Activated naive CD4-positive, alpha-beta T cell (primary cell): ENCODE measurements around the gene ARHGEF6.
"Not testable (repeated sequence)": the region's sequence is repeated elsewhere in the genome, so short reads cannot be mapped to it uniquely, and the experiment has no call there.

Experiments used
- DNase-seq, 4 experiments: peaks; one replicate each; lab custom pipeline; 2025; lab: John Stamatoyannopoulos, UW

The ARHGEF6 gene

GRCh38 chrX:136781180-136781797 is 557 bp upstream of the ARHGEF6 start:
- DNase-seq: no peak

GRCh38 chrX:136780241-136780640 is 491 bp downstream of the ARHGEF6 start:
- DNase-seq: no peak

- DNase-seq: no peak
Observed at GRCh38 chrX:136779346-136779781, 1.4 kb downstream of the ARHGEF6 start.

- DNase-seq: no peak
Observed at GRCh38 chrX:136778916-136779315, 1.8 kb downstream of the ARHGEF6 start.

GRCh38 chrX:136778020-136778419 is 2.7 kb downstream of the ARHGEF6 start:
- no peak for DNase-seq

GRCh38 chrX:136773648-136774047 is 7.1 kb downstream of the ARHGEF6 start:
- no peak for DNase-seq

- not testable (repeated sequence) for DNase-seq
Observed at GRCh38 chrX:136771869-136772268, 8.9 kb downstream of the ARHGEF6 start.

- DNase-seq: no peak
Observed at GRCh38 chrX:136768469-136769084, 12.2 kb downstream of the ARHGEF6 start.

- DNase-seq: peak; percentile 2 to 36 (median 14)
Observed at GRCh38 chrX:136767104-136767941, 13.4 kb downstream of the ARHGEF6 start.

GRCh38 chrX:136766785-136767103 is 14.0 kb downstream of the ARHGEF6 start:
- no peak for DNase-seq

- DNase-seq: no peak
Observed at GRCh38 chrX:136765821-136766356, 14.8 kb downstream of the ARHGEF6 start.

- no peak for DNase-seq
Observed at GRCh38 chrX:136764206-136764605, 16.5 kb downstream of the ARHGEF6 start.

- DNase-seq: no peak
Observed at GRCh38 chrX:136762820-136763452, 17.8 kb downstream of the ARHGEF6 start.

GRCh38 chrX:136761421-136761820 is 19.3 kb downstream of the ARHGEF6 start:
- DNase-seq: no peak

GRCh38 chrX:136759968-136760367 is 20.8 kb downstream of the ARHGEF6 start:
- DNase-seq: no peak

GRCh38 chrX:136755411-136755810 is 25.3 kb downstream of the ARHGEF6 start:
- no peak for DNase-seq

- peak in 1 of 4 experiments; percentile 25 for DNase-seq
Observed at GRCh38 chrX:136754651-136755050, 26.1 kb downstream of the ARHGEF6 start.

GRCh38 chrX:136752796-136753195 is 27.9 kb downstream of the ARHGEF6 start:
- DNase-seq: no peak

GRCh38 chrX:136752346-136752745 is 28.4 kb downstream of the ARHGEF6 start:
- DNase-seq: no peak

- DNase-seq: no peak
Observed at GRCh38 chrX:136750364-136750763, 30.4 kb downstream of the ARHGEF6 start.

GRCh38 chrX:136747003-136747986 is 33.4 kb downstream of the ARHGEF6 start:
- DNase-seq: no peak
